ENCODE results near the gene PEX11G. TPM values are rescaled to one million over a fixed set of nuclear protein-coding genes. Genes with fewer than 3 reads are reported as not detected.

Gene PEX11G
- total and polyA plus RNA-seq, 2 of the 8 experiments (the other 6 are each of a cell fraction or from before 2014, with no cell fraction given) = 2.1 to 4.3 TPM

- no peak overlapping the region for H2BK20ac ChIP-seq (ENCODE audit: low read length)
- no peak overlapping the region for H2AFZ ChIP-seq (ENCODE audit: low read length)
- ChIA-PET CTCF (ENCODE audit: partially characterized antibody) (interaction anchor here (0.7 to 2.9 kb wide), 4 partner anchors 9 to 263 kb away, joined by 3 to 12 read pairs (median 4); a partner anchor contains a TSS), POLR2A (ENCODE audit: partially characterized antibody) (interaction anchor here (1.4 to 1.5 kb wide), 2 partner anchors 29 to 34 kb away, joined by 3 to 4 read pairs; no protein-coding TSS in a partner anchor)
- peaks cover 0 to 1% of the 10 kb centered on the region in 2 experiments for H4K20me1 ChIP-seq (replicated peaks in 1 of 2; ENCODE audit: control insufficient read depth in 1 of 2, insufficient read depth in 2 of 2, low read length in 2 of 2)
- H3K14ac ChIP-seq (ENCODE audit: insufficient read length) = no peak overlapping the region
- H3K9me3 ChIP-seq (ENCODE audit: insufficient read depth in 2 of 2, low read depth in 1 of 2, low read length in 1 of 2) = no peaks in the 10 kb centered on the region
- no peaks in the 10 kb centered on the region for H3K27me3 ChIP-seq (replicated peaks in 1 of 4; ENCODE audit: control insufficient read depth in 3 of 4, extremely low read depth in 1 of 4, insufficient read depth in 3 of 4, low read length in 3 of 4)
- no peak overlapping the region for H2BK12ac ChIP-seq (ENCODE audit: low read depth, low read length)
- WGBS, 2 experiments (ENCODE audit: extremely low coverage in 1 of 2, insufficient coverage in 1 of 2, insufficient read length in 1 of 2, insufficient replicate concordance in 2 of 2, low coverage in 1 of 2, low lambda C conversion rate in 2 of 2, missing lambda C conversion rate in 1 of 2) = 79% methylated on average over 5 of the region's 6 CpGs; no CpG with 5 or more reads in 1 of the 2 experiments
- H2BK15ac ChIP-seq (ENCODE audit: low read length) = no peak overlapping the region
- DNase-seq (ENCODE audit: low read depth in 1 of 2, low spot score in 2 of 2) (no peak), FAIRE-seq (no peak)
- no peak overlapping the region for H3K18ac ChIP-seq (ENCODE audit: extremely low read depth, low read length)
- H3K9ac ChIP-seq (replicated peaks in 1 of 4; ENCODE audit: extremely low read depth in 1 of 4, low read depth in 3 of 4, low read length in 3 of 4) = no peak overlapping the region
- H3K4me3 ChIP-seq (ENCODE audit: extremely low read depth in 1 of 4, insufficient read depth in 2 of 4, low read depth in 3 of 4, low read length in 4 of 4) = no peak overlapping the region
- no peak overlapping the region; the same call in 1 of the 2 replicates for H3K27ac ChIP-seq (ENCODE audit: low read depth, low read length)
- H4K5ac ChIP-seq (ENCODE audit: insufficient read length, low read depth, low read length) = no peak overlapping the region
- H2BK5ac ChIP-seq (ENCODE audit: low read depth, low read length) = no peak overlapping the region
- no peak overlapping the region; the same call in 1 of the 2 replicates for H4K8ac ChIP-seq (ENCODE audit: extremely low read depth, insufficient read depth, low read length)
- H3K4me1 ChIP-seq (replicated peaks in 1 of 4; ENCODE audit: control insufficient read depth in 3 of 4, insufficient read depth in 4 of 4, low read length in 3 of 4) = peaks cover 0 to 3% (median 2%) of the 10 kb centered on the region in 4 experiments; a peak in 2 of 7 replicates
- no peak overlapping the region for H2AK5ac ChIP-seq (ENCODE audit: low read depth, low read length)
- H3K36me3 ChIP-seq (ENCODE audit: control insufficient read depth in 2 of 4, insufficient read depth in 4 of 4, low read length in 3 of 4) = peaks cover 0 to 4% (median under 1%) of the 10 kb centered on the region in 4 experiments; a peak in 2 of 8 replicates
- no peaks in the 10 kb centered on the region; the same call in 1 of the 2 replicates for H3K23me2 ChIP-seq (ENCODE audit: low read depth, low read length)
- no peaks in the 10 kb centered on the region for H3K79me1 ChIP-seq (ENCODE audit: low read depth, low read length)
- H3K4ac ChIP-seq (replicated peaks; ENCODE audit: insufficient read length, low read depth, low read length) = no peak overlapping the region
- H2BK120ac ChIP-seq (replicated peaks; ENCODE audit: low read depth, low read length) = no peak overlapping the region
- no peak overlapping the region for H3K56ac ChIP-seq (replicated peaks; ENCODE audit: insufficient read length, low read depth, low read length)
- H3K23ac ChIP-seq (ENCODE audit: insufficient read length) = no peak overlapping the region
- no peak overlapping the region for H4K91ac ChIP-seq (replicated peaks; ENCODE audit: insufficient read length, low read length)
- no peak overlapping the region for H3K4me2 ChIP-seq (ENCODE audit: insufficient read depth in 1 of 2, low read depth in 2 of 2, low read length in 2 of 2)
- TF ChIP-seq KDM4A (IDR thresholded peaks at IDR 0.05; ENCODE audit: low read depth, low read length, severe bottlenecking) (no peak), POLR2AphosphoS5 (IDR thresholded peaks at IDR 0.05; ENCODE audit: low read depth, low read length) (peak; percentile 20; the same call in 1 of the 2 replicates)
- no peaks in the 10 kb centered on the region for H3K79me2 ChIP-seq (ENCODE audit: control insufficient read depth in 1 of 2, insufficient read depth in 2 of 2, low read length in 2 of 2)
Measured at GRCh38 chr19:7475665-7476064, 13.2 kb downstream of the PEX11G start.
